OCI-LY3 (cell line): Measurements from ENCODE around the gene GAA.

Source experiments
- CTCF ChIP-seq: fragments of 200-600, 300-600 bp; sonication (generic); IDR thresholded peaks from 2 replicates; pipeline ENCODE4 v1.5.1; 2014; ENCODE audit warnings: antibody characterized with exemption, low read length, low read depth
- EZH2phosphoT487 ChIP-seq: fragments of 200-600 bp; shearing (Covaris generic); IDR thresholded peaks from 2 replicates; pipeline ENCODE4 v1.6.1; 2018; ENCODE audit warnings: antibody characterized with exemption, mixed run types, low read depth

- no peak for TF ChIP-seq CTCF
- TF ChIP-seq EZH2phosphoT487, result no peak
These were observed 18.5 kb downstream of the GAA start for GRCh38 chr17:80119839-80120238.
